Natural killer cell (primary cell): Measurements from ENCODE around the gene FAM110A. TPM values are rescaled to one million over a fixed set of nuclear protein-coding genes. Genes with fewer than 3 reads are reported as not detected.

Experiments
- ATAC-seq, 3 donors: fragments of 150-1000 bp in 2 of 3; fragments of 200-7000 bp in 1 of 3; cut with Tn5 transposase; 1 replicate in 1 of 3; 2 replicates in 2 of 3; pipeline ENCODE4 v1.10.0; 2021; ENCODE audit warnings: mild to moderate bottlenecking in 2 of 3, moderate library complexity in 2 of 3
- DNase-seq, 2 donors: peaks; one replicate each; pipeline versions ENCODE4 v3.0.0 to v3.0.0-alpha.2; 2013 to 2021; ENCODE audit warnings: mixed read lengths in 1 of 2
- H3K27ac ChIP-seq: one replicate; pipeline ENCODE4 v1.5.1; 2013; ENCODE audit warnings: mild to moderate bottlenecking, low read length
- H3K27me3 ChIP-seq: one replicate; pipeline ENCODE4 v1.6.1; 2013; ENCODE audit warnings: low read length; ENCODE audit not compliant: control insufficient read depth, insufficient read depth
- H3K36me3 ChIP-seq: one replicate; pipeline ENCODE4 v1.6.1; 2013; ENCODE audit warnings: low read length; ENCODE audit not compliant: control insufficient read depth, insufficient read depth
- H3K4me1 ChIP-seq: one replicate; pipeline ENCODE4 v1.6.1; 2013; ENCODE audit warnings: low read length; ENCODE audit not compliant: control insufficient read depth, insufficient read depth
- H3K4me3 ChIP-seq: one replicate; pipeline ENCODE4 v1.5.1; 2013; ENCODE audit warnings: low read length
- H3K9me3 ChIP-seq: one replicate; pipeline ENCODE4 v1.6.1; 2013; ENCODE audit warnings: low read length; ENCODE audit not compliant: control insufficient read depth, insufficient read depth
- H3K27ac Mint-ChIP-seq, 2 donors: one replicate each; pipeline ENCODE4 v1.8.0; 2022; ENCODE audit warnings: mild to moderate bottlenecking in 2 of 2, mixed read lengths in 2 of 2, moderate library complexity in 1 of 2
- H3K27me3 Mint-ChIP-seq, 2 donors: one replicate each; pipeline ENCODE4 v1.8.0; 2022; ENCODE audit warnings: low read depth in 2 of 2, mixed read lengths in 2 of 2
- H3K36me3 Mint-ChIP-seq: one replicate; pipeline ENCODE4 v1.8.0; 2022; ENCODE audit warnings: mixed read lengths
- H3K4me1 Mint-ChIP-seq, 2 donors: one replicate each; pipeline ENCODE4 v1.8.0; 2022; ENCODE audit warnings: mixed read lengths in 2 of 2
- H3K4me3 Mint-ChIP-seq: one replicate; pipeline ENCODE4 v1.8.0; 2022; ENCODE audit warnings: mild to moderate bottlenecking, moderate library complexity, mixed read lengths
- H3K9me3 Mint-ChIP-seq, 2 donors: one replicate each; pipeline ENCODE4 v1.8.0; 2022; ENCODE audit warnings: mixed read lengths in 2 of 2
- CTCF ChIP-seq: fragments of 200-600 bp; IDR thresholded peaks from one replicate; pipeline ENCODE4 v1.8.0; 2022; ENCODE audit warnings: antibody characterized with exemption
- WGBS: methylation state at CpG from one replicate; pipeline ENCODE4 v1.1.7; 2013; ENCODE audit warnings: missing lambda C conversion rate; ENCODE audit not compliant: insufficient coverage; 5-methylcytosine and 5-hydroxymethylcytosine counted together
- intact Hi-C: fragments of 100-400 bp; cut with micrococcal nuclease; formaldehyde crosslinking; loops from one replicate; pipeline ENCODE4 v1.14.2; 2022
- total RNA-seq, 4 donors: library from RNA; stranded (reverse); fragments of 120-200 nt in 1 of 4; gene quantifications; one replicate each; pipeline versions ENCODE4 v1.2.3 to v1.2.4, GENCODE V29; 2013 to 2022

FAM110A gene
- total RNA-seq, 3 donors from 2014 or later (not counting 1 experiment from before 2014, with no cell fraction given): 25.1 to 91.0 (median 31.8) TPM

DNA sequence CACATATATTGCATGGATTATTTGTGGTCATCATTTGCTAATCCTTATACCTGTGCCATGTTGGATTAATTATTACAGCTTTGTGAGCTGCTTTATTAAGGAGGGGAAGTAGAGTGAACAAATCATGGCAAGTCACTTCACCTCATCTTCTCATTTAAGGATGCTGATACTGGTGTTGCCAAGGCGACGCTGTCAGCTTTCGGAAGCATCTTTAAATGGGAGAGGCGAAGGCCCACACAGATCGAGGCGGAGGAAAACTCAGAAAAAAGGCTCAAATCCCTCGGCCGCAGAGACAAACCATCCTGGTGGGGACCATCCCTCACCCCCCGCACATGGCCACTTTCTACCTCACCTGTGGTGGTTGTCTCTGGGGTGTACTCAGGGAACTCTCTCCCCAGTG lies 34.8 kb downstream of the FAM110A start:
- H3K9me3 ChIP-seq: no peaks in the 10 kb centered on the region
- intact Hi-C loops: no loop called here
- H3K27ac ChIP-seq: no peak overlapping the region
- no peak overlapping the region for H3K4me3 ChIP-seq
- DNase-seq (no peak), ATAC-seq (no peak)
- WGBS: 98% methylated on average over 9 of the region's 9 CpGs
- H3K27me3 ChIP-seq: no peaks in the 10 kb centered on the region
- TF ChIP-seq CTCF: no peak
- Mint-ChIP-seq H3K9me3 (no peaks in the 10 kb centered on the region), H3K27me3 (peaks cover 0 to 7% of the 10 kb centered on the region in 2 donors), H3K4me3 (no peak overlapping the region), H3K36me3 (no peaks in the 10 kb centered on the region), H3K27ac (no peak overlapping the region), H3K4me1 (peaks cover 13% of the 10 kb centered on the region in 2 donors)
- H3K4me1 ChIP-seq: peaks cover 10% of the 10 kb centered on the region
- no peaks in the 10 kb centered on the region for H3K36me3 ChIP-seq

GRCh38 chr20:869606-870005 lies 36.1 kb downstream of the FAM110A start:
- DNase-seq (no peak), ATAC-seq (no peak)
- H3K27ac Mint-ChIP-seq: no peak overlapping the region
- Histone ChIP-seq H3K36me3 (no peaks in the 10 kb centered on the region), H3K4me3 (no peak overlapping the region), H3K4me1 (peaks cover 10% of the 10 kb centered on the region), H3K27ac (no peak overlapping the region), H3K9me3 (no peaks in the 10 kb centered on the region), H3K27me3 (no peaks in the 10 kb centered on the region)
- intact Hi-C loops: no loop called here
- H3K36me3 Mint-ChIP-seq: no peaks in the 10 kb centered on the region
- 92% methylated on average over 5 of the region's 5 CpGs for WGBS
- H3K9me3 Mint-ChIP-seq: no peaks in the 10 kb centered on the region
- TF ChIP-seq CTCF: no peak
- H3K4me3 Mint-ChIP-seq: no peak overlapping the region
- H3K4me1 Mint-ChIP-seq: peaks cover 19% of the 10 kb centered on the region in 2 donors
- H3K27me3 Mint-ChIP-seq: peaks cover 0 to 12% of the 10 kb centered on the region in 2 donors

GRCh38 chr20:870758-871157 lies 37.2 kb downstream of the FAM110A start:
- no peaks in the 10 kb centered on the region for H3K36me3 ChIP-seq
- H3K4me3 ChIP-seq: no peak overlapping the region
- H3K36me3 Mint-ChIP-seq: no peaks in the 10 kb centered on the region
- 92% methylated on average over 3 of the region's 3 CpGs for WGBS
- H3K4me3 Mint-ChIP-seq: no peak overlapping the region
- ATAC-seq: no peak
- peaks cover 10% of the 10 kb centered on the region for H3K4me1 ChIP-seq
- DNase-seq: no peak
- H3K27me3 Mint-ChIP-seq: peaks cover 0 to 12% of the 10 kb centered on the region in 2 donors
- no peaks in the 10 kb centered on the region for H3K9me3 ChIP-seq
- TF ChIP-seq CTCF: no peak
- intact Hi-C loops: no loop called here
- H3K27ac Mint-ChIP-seq: no peak overlapping the region
- H3K4me1 Mint-ChIP-seq: peaks cover 19% of the 10 kb centered on the region in 2 donors
- no peaks in the 10 kb centered on the region for H3K27me3 ChIP-seq
- no peak overlapping the region for H3K27ac ChIP-seq
- H3K9me3 Mint-ChIP-seq: no peaks in the 10 kb centered on the region

DNA sequence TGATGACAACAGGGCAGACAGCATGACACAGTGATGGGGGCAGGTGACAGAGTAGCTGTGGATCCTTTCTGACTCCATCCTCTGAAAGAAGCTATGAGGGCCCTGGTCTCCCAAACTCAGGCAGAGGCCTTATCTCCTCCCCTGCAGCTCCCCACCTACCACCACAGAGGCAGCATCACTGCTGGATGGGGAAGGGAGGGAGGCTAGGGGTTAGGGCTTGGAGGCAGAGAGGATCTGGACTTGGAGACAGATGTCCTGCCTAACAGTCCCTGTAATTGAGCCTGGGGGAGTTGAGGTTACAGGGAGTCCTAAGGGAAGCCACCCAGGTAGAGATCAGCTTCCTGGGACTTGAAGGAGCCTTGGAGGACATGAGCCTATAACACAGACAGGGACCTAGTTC lies 37.9 kb downstream of the FAM110A start:
- DNase-seq: no peak
- no peak overlapping the region for H3K4me3 Mint-ChIP-seq
- no peak for ATAC-seq
- peaks cover 19% of the 10 kb centered on the region in 2 donors for H3K4me1 Mint-ChIP-seq
- no peak for TF ChIP-seq CTCF
- H3K4me1 ChIP-seq: peaks cover 10% of the 10 kb centered on the region
- intact Hi-C loops: no loop called here
- H3K27ac Mint-ChIP-seq: no peak overlapping the region
- H3K27me3 ChIP-seq: no peaks in the 10 kb centered on the region
- H3K9me3 ChIP-seq: no peaks in the 10 kb centered on the region
- H3K27ac ChIP-seq: no peak overlapping the region
- H3K9me3 Mint-ChIP-seq: no peaks in the 10 kb centered on the region
- H3K36me3 ChIP-seq: no peaks in the 10 kb centered on the region
- no peaks in the 10 kb centered on the region for H3K36me3 Mint-ChIP-seq
- H3K27me3 Mint-ChIP-seq: peaks cover 0 to 12% of the 10 kb centered on the region in 2 donors
- H3K4me3 ChIP-seq: no peak overlapping the region
